Measurements from ENCODE around the gene TMEM245.
A peak's percentile ranks its signal among the peaks of the same experiment; 100 is the strongest.
"Not testable (repeated sequence)": the region's sequence is repeated elsewhere in the genome, so short reads cannot be mapped to it uniquely, and the experiment has no call there.

The TMEM245 gene

GRCh38 chr9:109063760-109064159, 56.0 kb downstream of the TMEM245 start:
- DNase-seq (ENCODE audit: low spot score): peak; percentile 64

GRCh38 chr9:109062543-109062942, 57.2 kb downstream of the TMEM245 start:
- DNase-seq (ENCODE audit: low spot score): no peak

GRCh38 chr9:109060191-109060590, 59.6 kb downstream of the TMEM245 start:
- DNase-seq (ENCODE audit: low spot score): no peak

GRCh38 chr9:109053121-109053520, 66.6 kb downstream of the TMEM245 start:
- not testable (repeated sequence) for DNase-seq (ENCODE audit: low spot score)

GRCh38 chr9:109052416-109052815, 67.3 kb downstream of the TMEM245 start:
- no peak for DNase-seq (ENCODE audit: low spot score)

GRCh38 chr9:109051733-109052132, 68.0 kb downstream of the TMEM245 start:
- no peak for DNase-seq (ENCODE audit: low spot score)

GRCh38 chr9:109050444-109050843, 69.3 kb downstream of the TMEM245 start:
- DNase-seq (ENCODE audit: low spot score): no peak

- DNase-seq (ENCODE audit: low spot score): no peak
These were observed 70.9 kb downstream of the TMEM245 start for GRCh38 chr9:109048822-109049221.

- DNase-seq (ENCODE audit: low spot score): no peak
These were observed 72.5 kb downstream of the TMEM245 start for GRCh38 chr9:109047259-109047658.

- DNase-seq (ENCODE audit: low spot score): no peak
These were observed 73.4 kb downstream of the TMEM245 start for GRCh38 chr9:109046346-109046745.

GRCh38 chr9:109043578-109043977, 76.2 kb downstream of the TMEM245 start:
- no peak for DNase-seq (ENCODE audit: low spot score)

- no peak for DNase-seq (ENCODE audit: low spot score)
These were observed 79.2 kb downstream of the TMEM245 start for GRCh38 chr9:109040571-109040970.

- no peak for DNase-seq (ENCODE audit: low spot score)
These were observed 80.2 kb downstream of the TMEM245 start for GRCh38 chr9:109039539-109039938.

GRCh38 chr9:109037946-109038715, 81.6 kb downstream of the TMEM245 start:
- no peak for DNase-seq (ENCODE audit: low spot score)

- DNase-seq (ENCODE audit: low spot score): no peak
These were observed 82.7 kb downstream of the TMEM245 start for GRCh38 chr9:109036744-109037680.

- peak; percentile 93 for DNase-seq (ENCODE audit: low spot score)
These were observed 83.9 kb downstream of the TMEM245 start for GRCh38 chr9:109035684-109036423.

GRCh38 chr9:109033941-109034700, 85.6 kb downstream of the TMEM245 start:
- no peak for DNase-seq (ENCODE audit: low spot score)

GRCh38 chr9:109031241-109031640, 88.5 kb downstream of the TMEM245 start:
- DNase-seq (ENCODE audit: low spot score): peak; percentile 22

GRCh38 chr9:109030426-109030825, 89.3 kb downstream of the TMEM245 start:
- DNase-seq (ENCODE audit: low spot score): no peak

GRCh38 chr9:109028457-109028856, 91.3 kb downstream of the TMEM245 start:
- no peak for DNase-seq (ENCODE audit: low spot score)

GRCh38 chr9:109027176-109027575, 92.6 kb downstream of the TMEM245 start:
- DNase-seq (ENCODE audit: low spot score): no peak

- DNase-seq (ENCODE audit: low spot score): no peak
These were observed 93.4 kb downstream of the TMEM245 start for GRCh38 chr9:109026306-109026705.
